Measurements from ENCODE around the gene SEMA6A.

Gene SEMA6A

GRCh38 chr5:116522356-116523136 lies 52.1 kb downstream of the SEMA6A start:
- no peaks in the 10 kb centered on the region for H3K79me2 ChIP-seq (ENCODE audit: insufficient read depth, low read depth)
- TF ChIP-seq, protein P1, sequence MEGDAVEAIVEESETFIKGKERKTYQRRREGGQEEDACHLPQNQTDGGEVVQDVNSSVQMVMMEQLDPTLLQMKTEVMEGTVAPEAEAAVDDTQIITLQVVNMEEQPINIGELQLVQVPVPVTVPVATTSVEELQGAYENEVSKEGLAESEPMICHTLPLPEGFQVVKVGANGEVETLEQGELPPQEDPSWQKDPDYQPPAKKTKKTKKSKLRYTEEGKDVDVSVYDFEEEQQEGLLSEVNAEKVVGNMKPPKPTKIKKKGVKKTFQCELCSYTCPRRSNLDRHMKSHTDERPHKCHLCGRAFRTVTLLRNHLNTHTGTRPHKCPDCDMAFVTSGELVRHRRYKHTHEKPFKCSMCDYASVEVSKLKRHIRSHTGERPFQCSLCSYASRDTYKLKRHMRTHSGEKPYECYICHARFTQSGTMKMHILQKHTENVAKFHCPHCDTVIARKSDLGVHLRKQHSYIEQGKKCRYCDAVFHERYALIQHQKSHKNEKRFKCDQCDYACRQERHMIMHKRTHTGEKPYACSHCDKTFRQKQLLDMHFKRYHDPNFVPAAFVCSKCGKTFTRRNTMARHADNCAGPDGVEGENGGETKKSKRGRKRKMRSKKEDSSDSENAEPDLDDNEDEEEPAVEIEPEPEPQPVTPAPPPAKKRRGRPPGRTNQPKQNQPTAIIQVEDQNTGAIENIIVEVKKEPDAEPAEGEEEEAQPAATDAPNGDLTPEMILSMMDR (conservative IDR thresholded peaks at IDR 0.05; ENCODE audit: low read depth, low read length): no peak
- H3K27ac ChIP-seq: no peak overlapping the region
- H3K9ac ChIP-seq: no peak overlapping the region
- H3K27me3 ChIP-seq (ENCODE audit: insufficient read depth, low read depth): no peaks in the 10 kb centered on the region
- H4K20me1 ChIP-seq (ENCODE audit: insufficient read depth): no peaks in the 10 kb centered on the region
- H3K4me1 ChIP-seq (ENCODE audit: low read depth, poor library complexity, severe bottlenecking): no peaks in the 10 kb centered on the region
- H2AFZ ChIP-seq (ENCODE audit: low read depth): no peak overlapping the region
- H3K4me2 ChIP-seq: no peak overlapping the region
- no peak overlapping the region for H3K4me3 ChIP-seq (IDR thresholded peaks at IDR 0.05; ENCODE audit: insufficient read depth, low read depth, low read length)
- H3K36me3 ChIP-seq (ENCODE audit: insufficient read depth): no peaks in the 10 kb centered on the region

GRCh38 chr5:116521173-116521872 lies 53.3 kb downstream of the SEMA6A start:
- Histone ChIP-seq H3K4me1 (ENCODE audit: low read depth, poor library complexity, severe bottlenecking) (no peaks in the 10 kb centered on the region), H3K27ac (no peak overlapping the region), H3K79me2 (ENCODE audit: insufficient read depth, low read depth) (no peaks in the 10 kb centered on the region), H3K36me3 (ENCODE audit: insufficient read depth) (no peaks in the 10 kb centered on the region), H2AFZ (ENCODE audit: low read depth) (no peak overlapping the region), H3K9ac (no peak overlapping the region), H3K4me2 (no peak overlapping the region), H4K20me1 (ENCODE audit: insufficient read depth) (no peaks in the 10 kb centered on the region), H3K4me3 (IDR thresholded peaks at IDR 0.05; ENCODE audit: insufficient read depth, low read depth, low read length) (no peak overlapping the region), H3K27me3 (ENCODE audit: insufficient read depth, low read depth) (no peaks in the 10 kb centered on the region)
- TF ChIP-seq, protein P1 (conservative IDR thresholded peaks at IDR 0.05; ENCODE audit: low read depth, low read length): no peak

GRCh38 chr5:116520771-116521170 lies 53.9 kb downstream of the SEMA6A start:
- Histone ChIP-seq H3K9ac (no peak overlapping the region), H3K36me3 (ENCODE audit: insufficient read depth) (no peaks in the 10 kb centered on the region), H2AFZ (ENCODE audit: low read depth) (no peak overlapping the region), H4K20me1 (ENCODE audit: insufficient read depth) (no peaks in the 10 kb centered on the region), H3K27me3 (ENCODE audit: insufficient read depth, low read depth) (no peaks in the 10 kb centered on the region), H3K79me2 (ENCODE audit: insufficient read depth, low read depth) (no peaks in the 10 kb centered on the region), H3K27ac (no peak overlapping the region), H3K4me2 (no peak overlapping the region), H3K4me3 (IDR thresholded peaks at IDR 0.05; ENCODE audit: insufficient read depth, low read depth, low read length) (no peak overlapping the region), H3K4me1 (ENCODE audit: low read depth, poor library complexity, severe bottlenecking) (no peaks in the 10 kb centered on the region)
- TF ChIP-seq, protein P1 (conservative IDR thresholded peaks at IDR 0.05; ENCODE audit: low read depth, low read length): no peak

DNA sequence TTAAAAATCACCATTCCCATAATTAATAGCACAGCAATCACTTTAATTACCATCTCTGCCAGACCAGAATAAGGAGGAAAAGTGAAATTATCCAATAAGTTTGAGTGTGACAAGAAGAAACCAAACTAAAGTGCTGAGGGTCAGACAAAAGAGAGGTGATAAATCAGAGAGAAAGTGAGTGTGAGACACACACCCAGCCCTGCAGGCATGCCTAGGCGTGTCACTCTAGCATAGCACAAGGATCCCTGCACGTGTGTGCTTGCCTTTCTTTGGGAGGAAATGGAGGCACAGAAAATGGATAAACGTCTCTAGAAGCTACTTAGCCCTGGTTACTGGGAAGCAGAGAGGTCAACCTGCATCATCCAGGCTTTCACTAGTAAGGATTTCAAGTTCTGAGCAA lies 56.2 kb downstream of the SEMA6A start:
- H4K20me1 ChIP-seq (ENCODE audit: insufficient read depth): no peaks in the 10 kb centered on the region
- H3K79me2 ChIP-seq (ENCODE audit: insufficient read depth, low read depth): no peaks in the 10 kb centered on the region
- no peak overlapping the region for H3K9ac ChIP-seq
- no peak overlapping the region for H3K27ac ChIP-seq
- TF ChIP-seq, protein P1 (conservative IDR thresholded peaks at IDR 0.05; ENCODE audit: low read depth, low read length): no peak
- no peak overlapping the region for H2AFZ ChIP-seq (ENCODE audit: low read depth)
- no peak overlapping the region for H3K4me2 ChIP-seq
- H3K4me1 ChIP-seq (ENCODE audit: low read depth, poor library complexity, severe bottlenecking): no peaks in the 10 kb centered on the region
- H3K27me3 ChIP-seq (ENCODE audit: insufficient read depth, low read depth): no peaks in the 10 kb centered on the region
- H3K36me3 ChIP-seq (ENCODE audit: insufficient read depth): no peaks in the 10 kb centered on the region
- H3K4me3 ChIP-seq (IDR thresholded peaks at IDR 0.05; ENCODE audit: insufficient read depth, low read depth, low read length): no peak overlapping the region

All from KMS-11 (cell line).